Body of pancreas (tissue), 4 donors: ENCODE measurements around the gene SPIRE1. TPM values are rescaled to one million over a fixed set of nuclear protein-coding genes. Genes with fewer than 3 reads are reported as not detected.

Source experiments
- ATAC-seq: fragments of 150-250 bp; one replicate; pipeline ENCODE4 v1.9.1; 2016
- DNase-seq, 4 donors: peaks; one replicate each; pipeline ENCODE4 v3.0.0-alpha.2; 2019
- H3K27ac ChIP-seq, 4 donors: fragments of 200-600 bp; sonication (generic); 1 replicate in 3 of 4; 2 replicates in 1 of 4; pipeline versions ENCODE4 v1.5.1 to v1.6.1; 2016 to 2019; ENCODE audit warnings: mild to moderate bottlenecking in 1 of 4, mixed read lengths in 1 of 4, moderate library complexity in 1 of 4
- H3K27me3 ChIP-seq, 2 donors: fragments of 200-600 bp; sonication (generic); one replicate each; pipeline ENCODE4 v1.6.0; 2016; ENCODE audit warnings: mild to moderate bottlenecking in 1 of 2
- H3K36me3 ChIP-seq, 2 donors: fragments of 200-600 bp; sonication (generic); replicated peaks in 1 of 2; 2 replicates each; pipeline ENCODE4 v1.5.1; 2016; ENCODE audit warnings: low read depth in 2 of 2; ENCODE audit not compliant: insufficient read depth in 1 of 2
- H3K4me1 ChIP-seq: fragments of 200-600 bp; sonication (generic); one replicate; pipeline ENCODE4 v1.6.0; 2016
- H3K4me3 ChIP-seq, 2 donors: fragments of 200-600 bp; sonication (generic); 1 replicate in 1 of 2; 2 replicates in 1 of 2; pipeline ENCODE4 v1.5.1; 2016 to 2019
- H3K9me3 ChIP-seq, 3 donors: fragments of 200-600 bp; sonication (generic); 1 replicate in 2 of 3; 2 replicates in 1 of 3; pipeline ENCODE4 v1.5.1; 2016
- POLR2A ChIP-seq, 3 donors: fragments of 450-650 bp; IDR thresholded peaks; one replicate each; pipeline ENCODE4 v1.6.1; 2016; ENCODE audit warnings: antibody characterized with exemption in 3 of 3, mild to moderate bottlenecking in 2 of 3
- WGBS, 2 donors: methylation state at CpG; one replicate each; pipeline ENCODE4 v1.1.5; 2017; 5-methylcytosine and 5-hydroxymethylcytosine counted together
- intact Hi-C: fragments of 100-400 bp; cut with DNase I; formaldehyde crosslinking; loops from one replicate; pipeline ENCODE4 v1.15.1; 2023
- total RNA-seq, 2 donors: library from RNA; depleted of rRNA; stranded (reverse); fragments of >200 nt; gene quantifications; one replicate each; pipeline ENCODE4 v1.1.0, GENCODE V29; 2016
- TF ChIP-seq, protein P1 (sequence below), 7 experiments: fragments of 450-650 bp in 4 of 7; fragments of 200-600 bp in 3 of 7; sonication (generic) in 3 of 7; IDR thresholded peaks; one replicate each; pipeline ENCODE4 v1.5.1; 2016 to 2019; ENCODE audit warnings: antibody characterized with exemption in 7 of 7

The SPIRE1 gene
- total RNA-seq, 2 donors from 2014 or later: 8.2 to 15.0 TPM

DNA sequence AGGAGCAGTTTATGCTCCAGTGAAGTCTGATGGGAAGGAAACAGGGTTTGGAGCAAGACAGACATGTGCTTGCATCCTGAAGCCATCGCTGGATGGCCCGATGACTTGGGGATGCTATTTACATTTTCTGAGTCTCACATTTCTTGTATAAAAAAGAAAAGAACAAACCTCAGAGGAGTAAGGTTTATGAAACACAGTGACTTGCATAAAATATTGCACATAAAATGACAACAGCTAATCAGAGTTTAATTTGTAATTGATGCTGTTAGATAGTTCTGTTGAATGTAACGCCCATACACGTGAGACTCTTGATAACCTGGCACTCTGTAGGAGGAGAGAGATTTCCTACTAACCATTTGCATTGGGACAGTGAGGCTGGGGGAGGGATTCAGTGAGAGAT is 233.7 kb downstream of the SPIRE1 start:
- TF ChIP-seq, protein P1, sequence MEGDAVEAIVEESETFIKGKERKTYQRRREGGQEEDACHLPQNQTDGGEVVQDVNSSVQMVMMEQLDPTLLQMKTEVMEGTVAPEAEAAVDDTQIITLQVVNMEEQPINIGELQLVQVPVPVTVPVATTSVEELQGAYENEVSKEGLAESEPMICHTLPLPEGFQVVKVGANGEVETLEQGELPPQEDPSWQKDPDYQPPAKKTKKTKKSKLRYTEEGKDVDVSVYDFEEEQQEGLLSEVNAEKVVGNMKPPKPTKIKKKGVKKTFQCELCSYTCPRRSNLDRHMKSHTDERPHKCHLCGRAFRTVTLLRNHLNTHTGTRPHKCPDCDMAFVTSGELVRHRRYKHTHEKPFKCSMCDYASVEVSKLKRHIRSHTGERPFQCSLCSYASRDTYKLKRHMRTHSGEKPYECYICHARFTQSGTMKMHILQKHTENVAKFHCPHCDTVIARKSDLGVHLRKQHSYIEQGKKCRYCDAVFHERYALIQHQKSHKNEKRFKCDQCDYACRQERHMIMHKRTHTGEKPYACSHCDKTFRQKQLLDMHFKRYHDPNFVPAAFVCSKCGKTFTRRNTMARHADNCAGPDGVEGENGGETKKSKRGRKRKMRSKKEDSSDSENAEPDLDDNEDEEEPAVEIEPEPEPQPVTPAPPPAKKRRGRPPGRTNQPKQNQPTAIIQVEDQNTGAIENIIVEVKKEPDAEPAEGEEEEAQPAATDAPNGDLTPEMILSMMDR (IDR thresholded peaks at IDR 0.05): no peak
- no peak for TF ChIP-seq POLR2A (IDR thresholded peaks at IDR 0.05)
- Histone ChIP-seq H3K9me3 (no peaks in the 10 kb centered on the region), H3K27ac (no peak overlapping the region), H3K4me3 (no peak overlapping the region), H3K36me3 (no peaks in the 10 kb centered on the region), H3K4me1 (no peaks in the 10 kb centered on the region), H3K27me3 (no peaks in the 10 kb centered on the region)
- ATAC-seq: no peak
- intact Hi-C loops: no loop called here
- WGBS, 2 donors: 59 to 65% methylated on average over 4 of the region's 4 CpGs
- DNase-seq: no peak

DNA sequence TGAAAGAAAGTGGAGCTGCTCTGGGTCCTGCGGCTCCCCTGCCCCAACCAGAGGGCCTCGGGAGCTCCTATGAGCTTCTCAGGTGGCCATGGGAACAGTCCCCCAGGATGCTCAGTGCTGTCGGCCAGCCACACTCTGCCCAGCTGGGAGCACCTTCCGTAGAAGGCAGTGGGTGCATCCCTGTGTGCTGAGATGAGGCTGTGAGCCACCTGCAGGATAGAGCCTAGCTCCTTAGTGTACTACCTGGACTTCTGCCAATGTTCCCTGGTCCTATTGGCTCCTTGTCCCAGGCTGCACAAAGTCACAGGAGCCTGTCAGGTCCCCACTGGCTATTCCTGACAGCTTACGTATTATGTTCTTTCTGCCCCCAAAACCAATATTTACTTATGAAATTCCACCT is 234.1 kb downstream of the SPIRE1 start:
- no peaks in the 10 kb centered on the region for H3K27me3 ChIP-seq
- no peak overlapping the region for H3K27ac ChIP-seq
- no peaks in the 10 kb centered on the region for H3K4me1 ChIP-seq
- H3K9me3 ChIP-seq: no peaks in the 10 kb centered on the region
- TF ChIP-seq, protein P1 (IDR thresholded peaks at IDR 0.05): no peak
- TF ChIP-seq POLR2A (IDR thresholded peaks at IDR 0.05): no peak
- 43 to 55% methylated on average over 1 to 5 of the region's 5 CpGs for WGBS, 2 donors
- intact Hi-C loops: no loop called here
- ATAC-seq (no peak), DNase-seq (peak in 3 of 4 donors; percentile 17 to 46 (median 30))
- no peaks in the 10 kb centered on the region for H3K36me3 ChIP-seq
- no peak overlapping the region for H3K4me3 ChIP-seq

DNA sequence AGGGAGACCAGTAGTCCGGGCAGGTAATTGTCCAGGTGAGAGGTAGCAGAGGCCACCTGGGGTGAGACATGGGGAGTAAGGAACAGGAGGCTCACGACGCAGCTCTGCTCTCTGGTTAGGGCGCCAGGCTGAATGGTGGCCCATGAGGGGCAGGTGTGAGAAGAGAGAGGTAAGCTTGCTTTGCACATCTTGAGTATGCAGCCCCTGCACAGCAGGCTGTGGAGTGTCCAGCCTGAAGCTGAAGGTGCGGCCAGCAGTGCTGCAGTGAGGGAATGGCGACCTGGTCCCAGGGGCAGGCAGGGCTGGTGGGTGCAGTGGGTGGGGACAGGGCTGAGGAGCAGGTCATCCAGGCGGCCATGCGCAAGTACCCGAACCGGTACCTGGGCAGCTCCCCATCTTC is 234.5 kb downstream of the SPIRE1 start:
- Histone ChIP-seq H3K36me3 (no peaks in the 10 kb centered on the region), H3K27me3 (no peaks in the 10 kb centered on the region), H3K27ac (no peak overlapping the region), H3K4me3 (no peak overlapping the region), H3K9me3 (no peaks in the 10 kb centered on the region), H3K4me1 (no peaks in the 10 kb centered on the region)
- no peak for TF ChIP-seq POLR2A (IDR thresholded peaks at IDR 0.05)
- TF ChIP-seq, protein P1 (IDR thresholded peaks at IDR 0.05): no peak
- intact Hi-C loops: no loop called here
- WGBS, 2 donors: 86 to 96% methylated on average over 4 to 10 of the region's 10 CpGs
- no peak for ATAC-seq
- no peak for DNase-seq

GRCh38 chr18:12422936-12423335 is 235.0 kb downstream of the SPIRE1 start:
- Histone ChIP-seq H3K36me3 (no peaks in the 10 kb centered on the region), H3K4me3 (no peak overlapping the region), H3K4me1 (no peaks in the 10 kb centered on the region), H3K27me3 (no peaks in the 10 kb centered on the region), H3K9me3 (no peaks in the 10 kb centered on the region), H3K27ac (no peak overlapping the region)
- intact Hi-C loops: no loop called here
- no peak for DNase-seq
- no peak for TF ChIP-seq POLR2A (IDR thresholded peaks at IDR 0.05)
- TF ChIP-seq, protein P1 (IDR thresholded peaks at IDR 0.05): no peak
- no peak for ATAC-seq
- WGBS, 2 donors: 74% methylated on average over 9 of the region's 9 CpGs

DNA sequence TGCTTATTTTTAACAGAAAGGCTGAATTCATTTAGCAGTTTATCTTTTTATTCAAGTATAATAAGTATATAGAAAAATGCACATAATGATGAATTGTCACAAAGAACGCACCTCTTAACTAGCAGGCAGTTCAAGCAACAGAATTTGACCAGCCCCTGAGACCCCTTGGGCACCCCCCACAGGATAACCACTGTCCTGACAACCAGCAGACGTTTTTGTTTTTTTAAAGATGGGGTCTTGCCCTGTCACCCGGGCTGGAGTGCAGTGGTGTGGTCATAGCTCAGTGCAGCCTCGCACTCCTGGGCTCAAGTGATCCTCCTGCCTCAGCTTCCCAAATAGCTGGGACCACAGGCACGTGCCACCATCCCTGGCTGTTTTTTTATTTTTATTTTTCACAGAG is 236.2 kb downstream of the SPIRE1 start:
- H3K27ac ChIP-seq: no peak overlapping the region
- no peaks in the 10 kb centered on the region for H3K27me3 ChIP-seq
- H3K4me1 ChIP-seq: no peaks in the 10 kb centered on the region
- no peak for DNase-seq
- TF ChIP-seq, protein P1 (IDR thresholded peaks at IDR 0.05): no peak
- TF ChIP-seq POLR2A (IDR thresholded peaks at IDR 0.05): no peak
- H3K36me3 ChIP-seq: no peaks in the 10 kb centered on the region
- H3K9me3 ChIP-seq: no peaks in the 10 kb centered on the region
- no peak for ATAC-seq
- no peak overlapping the region for H3K4me3 ChIP-seq
- intact Hi-C loops: no loop called here
- 78 to 80% methylated on average over 5 of the region's 5 CpGs for WGBS, 2 donors
